ENCODE results near the gene RFPL2.
"Not testable (repeated sequence)": the region's sequence is repeated elsewhere in the genome, so short reads cannot be mapped to it uniquely, and the experiment has no call there.

RFPL2 gene

DNA sequence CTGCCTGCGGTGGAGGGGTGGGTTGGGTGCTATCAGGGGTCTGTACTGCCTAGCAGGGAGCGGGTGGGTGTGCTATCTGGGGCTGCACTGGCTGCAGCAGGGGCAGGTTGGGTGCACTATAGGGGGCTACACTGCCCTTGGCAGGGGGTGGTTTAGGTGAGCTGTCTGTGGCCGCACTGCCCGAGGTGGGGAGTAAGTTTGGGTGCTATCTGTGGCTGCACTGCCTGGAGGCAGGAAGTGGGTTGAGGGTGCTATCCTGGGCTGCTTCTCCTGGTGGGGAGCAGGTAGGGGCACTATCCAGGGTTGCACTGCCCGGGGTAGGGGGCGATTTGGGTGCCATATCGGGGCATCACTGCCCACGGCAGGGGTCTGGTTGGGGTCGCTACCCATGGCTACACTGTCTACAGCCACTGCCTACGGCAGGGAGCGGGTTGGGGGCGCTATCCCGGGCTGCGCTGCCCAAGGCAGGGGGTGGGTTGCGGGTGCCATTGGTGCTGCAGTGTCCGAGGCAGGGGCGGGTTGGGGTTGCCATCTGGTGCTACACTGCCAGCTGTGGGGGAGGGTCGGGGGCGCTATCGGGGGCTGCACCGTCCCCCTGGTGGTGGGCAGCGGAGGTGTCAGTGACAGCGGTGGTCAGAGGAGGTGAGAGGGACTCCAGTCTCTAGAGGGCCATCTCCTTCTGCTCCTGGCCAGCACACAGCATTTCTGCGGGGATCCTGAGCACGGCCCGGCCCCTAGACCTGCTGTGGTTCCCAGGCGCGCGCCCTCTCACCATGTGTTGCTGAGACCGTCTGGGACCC, 1.3 kb upstream of the RFPL2 start:
- DNase-seq, result no peak

DNA sequence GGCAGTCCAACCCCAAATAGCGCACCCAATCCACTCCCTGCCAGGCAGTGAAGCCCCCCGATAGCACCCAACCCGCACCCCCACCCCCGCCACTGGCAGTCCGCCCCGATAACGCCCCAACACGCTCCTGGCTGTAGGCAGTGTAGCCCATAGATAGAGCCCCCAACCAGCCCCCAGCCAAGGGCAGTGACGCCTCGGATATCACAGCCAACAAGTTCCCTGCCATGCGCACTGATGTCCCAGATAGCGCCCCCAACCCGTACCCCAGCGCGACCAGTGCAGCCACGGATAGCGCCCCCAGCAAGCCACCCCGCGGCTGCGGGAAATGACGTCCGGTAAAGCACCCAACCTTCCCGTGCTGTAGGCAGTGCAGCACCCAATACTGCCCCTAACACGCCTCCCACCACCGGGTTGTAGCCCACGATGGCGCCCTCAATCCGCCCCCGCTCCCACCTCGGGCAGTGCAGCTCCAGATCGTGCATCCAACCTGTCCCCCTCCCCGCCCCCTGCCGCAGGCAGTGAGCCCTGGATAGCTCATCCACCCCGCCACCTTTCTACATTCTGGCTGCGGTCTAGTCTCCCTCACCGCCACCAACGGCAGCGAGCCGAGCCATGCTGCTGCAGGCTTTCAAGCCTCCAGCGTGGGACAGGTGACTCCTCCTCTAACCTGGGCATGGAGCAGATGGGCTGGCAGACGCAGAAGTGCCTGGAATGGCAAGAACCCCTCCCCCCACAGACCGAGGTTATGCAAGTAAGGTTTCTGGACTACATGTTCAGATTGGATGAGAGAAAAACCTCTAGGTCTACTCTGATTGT, 625 bp downstream of the RFPL2 start:
- DNase-seq, result no peak

- no peak for DNase-seq
Observed at GRCh38 chr22:32203181-32204039, 1.5 kb downstream of the RFPL2 start.

GRCh38 chr22:32202539-32203180, 2.2 kb downstream of the RFPL2 start:
- peak; percentile 37 to 61 for DNase-seq

DNA sequence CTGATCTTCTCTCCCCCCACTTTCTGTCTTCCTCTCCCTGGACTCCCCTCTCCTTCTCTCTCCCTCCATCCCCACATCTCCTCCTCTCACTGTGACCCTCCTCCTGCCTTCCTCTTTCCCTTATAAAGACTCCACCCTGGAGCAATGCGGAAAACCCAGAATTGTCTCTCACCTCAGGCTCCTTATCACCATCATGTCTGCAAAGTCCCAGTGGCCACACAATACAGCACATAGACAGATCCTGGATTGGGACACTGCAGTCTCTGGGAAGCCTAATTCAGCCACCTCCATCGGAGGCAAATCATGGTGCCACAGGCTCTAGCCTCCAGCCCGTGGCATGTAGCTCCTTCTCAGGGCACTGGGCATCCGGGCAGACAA, 2.7 kb downstream of the RFPL2 start:
- DNase-seq, result no peak

DNA sequence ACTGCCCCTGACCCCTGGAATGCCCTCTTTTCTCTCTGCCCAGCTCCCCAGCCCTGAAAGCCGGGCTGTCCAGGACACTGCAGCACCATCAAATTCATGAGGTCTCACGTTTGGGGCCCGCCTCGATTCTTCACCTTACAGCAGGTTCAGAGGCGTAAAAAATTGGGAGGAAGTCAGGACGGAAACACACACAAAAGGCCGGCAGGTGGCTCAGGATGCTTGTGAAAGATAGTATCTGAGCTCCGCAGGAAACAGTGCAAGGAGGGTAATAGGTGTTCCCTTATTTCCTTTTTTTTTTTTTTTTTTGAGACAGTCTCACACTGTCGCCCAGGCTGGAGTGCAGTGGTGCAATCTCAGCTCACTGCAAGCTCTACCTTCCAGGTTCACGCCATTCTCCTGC, 4.1 kb downstream of the RFPL2 start:
- no peak for DNase-seq

DNA sequence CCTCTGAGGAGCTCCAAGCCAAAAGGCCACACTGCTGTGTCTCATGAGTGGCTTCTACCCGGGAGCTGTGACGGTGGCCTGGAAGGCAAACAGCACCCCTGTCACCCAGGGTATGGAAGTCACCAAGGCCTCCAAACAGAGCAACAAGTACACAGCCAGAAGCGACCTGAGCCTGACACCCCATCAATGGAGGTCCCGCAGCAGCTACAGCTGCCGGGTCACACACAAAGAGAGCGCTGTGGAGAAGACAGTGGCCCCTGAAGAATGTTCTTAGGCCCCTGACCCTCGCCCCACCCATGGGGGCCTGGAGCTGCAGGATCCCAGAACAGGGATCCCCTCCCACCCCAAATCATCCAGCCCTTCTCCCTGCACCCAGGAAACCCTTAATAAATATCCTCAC, 4.9 kb downstream of the RFPL2 start:
- no peak for DNase-seq

DNA sequence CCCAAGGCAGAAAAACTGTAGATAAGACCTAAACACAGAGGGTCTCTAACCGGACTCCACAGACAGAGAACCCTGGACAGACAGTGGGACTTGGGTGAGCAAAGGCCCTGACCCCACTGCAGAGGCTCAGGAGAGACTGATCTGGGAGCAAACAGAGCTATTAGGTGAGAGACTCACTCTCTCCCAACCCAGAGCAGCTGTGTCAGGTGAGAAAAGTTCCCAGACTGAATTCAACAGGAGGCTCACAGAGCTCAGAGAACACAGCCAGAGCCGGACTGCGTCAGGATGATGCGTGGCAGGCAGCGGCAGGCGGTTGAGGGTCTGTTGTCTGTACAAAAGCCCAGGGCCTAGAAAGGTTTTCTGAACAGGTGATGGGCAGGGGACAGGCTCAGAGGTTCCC, 5.5 kb downstream of the RFPL2 start:
- DNase-seq, result no peak

- not testable (repeated sequence) for DNase-seq
Observed at GRCh38 chr22:32197553-32198226, 7.2 kb downstream of the RFPL2 start.

- DNase-seq, result not testable (repeated sequence)
Observed at GRCh38 chr22:32195900-32196299, 9.0 kb downstream of the RFPL2 start.

- not testable (repeated sequence) for DNase-seq
Observed at GRCh38 chr22:32193346-32193745, 11.5 kb downstream of the RFPL2 start.

DNA sequence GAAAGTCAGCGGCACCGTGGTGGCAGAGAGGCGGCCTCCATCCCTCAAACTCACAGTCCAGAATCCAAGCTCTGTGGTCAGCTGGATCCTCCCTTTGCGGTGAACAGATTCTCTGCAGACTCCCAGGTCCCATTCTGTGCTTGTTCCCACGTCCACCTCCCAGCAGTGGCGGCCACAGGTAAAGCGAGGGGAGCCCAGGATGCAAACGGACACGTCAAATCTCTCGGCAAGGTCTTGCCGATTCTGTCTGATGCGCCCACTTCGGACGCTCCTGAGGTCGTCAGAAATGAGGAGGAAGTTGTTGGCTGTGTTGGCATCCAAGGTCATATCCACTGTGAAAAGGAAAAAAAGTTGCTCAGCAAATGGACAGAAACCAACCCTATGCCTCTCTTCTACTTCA, 13.9 kb downstream of the RFPL2 start:
- not testable (repeated sequence) for DNase-seq

- no peak for DNase-seq
Observed at GRCh38 chr22:32185821-32186220, 19.1 kb downstream of the RFPL2 start.

DNA sequence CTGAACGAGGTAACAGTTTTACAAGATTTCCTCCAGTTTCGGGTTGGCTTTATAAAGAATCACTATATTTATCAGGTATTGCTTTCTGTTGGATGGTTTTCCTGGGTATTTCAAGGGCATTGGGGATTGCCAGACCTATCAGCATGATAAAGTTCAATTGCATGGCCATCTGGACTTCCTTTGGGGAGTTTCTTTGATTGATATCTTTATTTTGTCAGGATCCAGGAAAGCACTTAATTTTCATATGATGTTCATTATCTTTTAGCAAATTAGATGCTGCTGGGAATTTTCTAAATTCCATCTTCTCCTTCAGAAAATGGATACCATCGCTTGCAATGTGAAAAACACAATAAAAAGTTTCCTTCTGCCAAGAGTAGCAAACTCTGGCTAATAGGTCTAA, 21.2 kb downstream of the RFPL2 start:
- DNase-seq, result no peak

GRCh38 chr22:32181043-32181442, 23.8 kb downstream of the RFPL2 start:
- DNase-seq, result no peak

- peak in 1 of 2 experiments; percentile 21 for DNase-seq
Observed at GRCh38 chr22:32177221-32177765, 27.6 kb downstream of the RFPL2 start.

GRCh38 chr22:32175683-32176644, 28.9 kb downstream of the RFPL2 start:
- no peak for DNase-seq

- no peak for DNase-seq
Observed at GRCh38 chr22:32175115-32175514, 29.8 kb downstream of the RFPL2 start.

DNA sequence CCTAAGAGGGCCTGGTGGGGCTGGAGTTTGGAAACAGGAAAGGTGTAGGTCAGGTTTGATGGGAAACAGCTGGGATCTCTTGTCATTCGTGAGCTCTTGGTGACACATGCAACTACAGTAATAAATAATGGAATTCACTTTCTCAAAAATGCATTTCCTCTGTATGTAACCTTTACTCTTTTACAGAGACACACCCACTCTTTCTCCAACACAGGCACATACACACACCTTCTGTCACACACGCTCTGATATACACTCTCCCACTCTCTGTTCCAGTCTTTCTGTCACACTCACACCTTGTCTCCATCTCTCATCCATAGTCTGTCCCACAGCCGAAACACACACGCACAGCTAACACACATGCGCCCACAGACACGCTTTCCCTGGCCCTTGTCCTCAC, 39.2 kb downstream of the RFPL2 start:
- no peak for DNase-seq

- peak in 1 of 2 experiments; percentile 4 for DNase-seq
Observed at GRCh38 chr22:32164075-32164860, 40.6 kb downstream of the RFPL2 start.

Measured in Kasumi-1 (cell line).